ENCODE data around the gene CIAO1. TPM values are rescaled to one million over a fixed set of nuclear protein-coding genes. Genes with fewer than 3 reads are reported as not detected.
A peak's percentile ranks its signal among the peaks of the same experiment; 100 is the strongest.

The CIAO1 gene
- total and polyA plus RNA-seq, 2 donors (not counting 1 experiment from before 2014, with no cell fraction given) = 74.8 to 85.4 TPM

DNA sequence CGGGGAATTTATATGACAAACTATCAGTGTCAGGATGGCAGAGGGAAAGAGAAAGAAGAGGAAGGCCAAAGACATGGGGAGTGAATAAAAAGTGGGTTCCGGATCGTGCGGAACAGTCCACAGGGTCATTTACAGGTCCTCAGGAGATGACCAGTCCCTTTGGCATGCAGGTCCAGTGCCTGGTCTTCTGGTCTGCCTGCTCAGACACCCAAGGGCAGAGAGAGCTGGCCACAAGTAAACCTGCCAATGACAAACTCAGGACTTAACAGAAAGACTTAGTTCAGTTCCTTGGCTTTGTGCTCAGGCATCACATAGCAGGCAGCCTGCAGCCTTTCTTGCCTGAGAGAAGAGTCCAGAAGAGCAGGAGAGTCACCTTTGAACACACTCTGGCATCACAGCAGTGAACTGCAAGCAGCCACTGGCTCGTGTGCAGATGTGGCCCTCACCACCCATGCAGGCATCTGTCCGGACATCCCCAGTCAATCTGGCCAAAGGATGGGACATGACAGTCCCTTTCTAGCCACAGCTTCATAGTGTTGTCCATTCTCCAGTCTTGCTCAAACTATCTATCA lies 14.2 kb upstream of the CIAO1 start:
- H3K27ac ChIP-seq (ENCODE audit: low read length in 2 of 2) = no peak overlapping the region
- H3K27me3 Mint-ChIP-seq = no peaks in the 10 kb centered on the region
- ChIA-PET CTCF (no interaction called here), POLR2A (interaction anchor here (0.7 kb wide), 1 partner anchor 15 kb away, joined by 4 read pairs; no protein-coding TSS in a partner anchor)
- no peak overlapping the region for H3K4me3 Mint-ChIP-seq
- no peaks in the 10 kb centered on the region for H3K27me3 ChIP-seq (replicated peaks in 1 of 4; ENCODE audit: control extremely low read depth in 1 of 4, control insufficient read depth in 3 of 4, insufficient read depth in 4 of 4, low read length in 3 of 4)
- H3K9me3 Mint-ChIP-seq (ENCODE audit: insufficient read depth) = no peaks in the 10 kb centered on the region
- H3K4me1 ChIP-seq (ENCODE audit: control insufficient read depth in 2 of 2, insufficient read depth in 2 of 2, low read length in 2 of 2) = peaks cover 21 to 28% of the 10 kb centered on the region in 2 donors
- no peak for DNase-seq
- H3K4me3 ChIP-seq (ENCODE audit: control extremely low read depth in 1 of 5, extremely low read depth in 1 of 5, insufficient read depth in 1 of 5, low read depth in 2 of 5, low read length in 4 of 5) = no peak overlapping the region
- H3K9ac ChIP-seq (ENCODE audit: low read length) = no peak overlapping the region
- no peak for ATAC-seq (ENCODE audit: low read depth)
- no peak overlapping the region for H2AFZ ChIP-seq (ENCODE audit: insufficient read depth, low read depth, low read length, poor library complexity, severe bottlenecking)
- WGBS (ENCODE audit: insufficient coverage) = 93% methylated on average over 5 of the region's 6 CpGs
- no peak overlapping the region for H3K4me2 ChIP-seq (replicated peaks; ENCODE audit: low read depth, low read length, poor library complexity, severe bottlenecking)
- H3K9me3 ChIP-seq (ENCODE audit: control extremely low read depth in 1 of 3, control insufficient read depth in 2 of 3, insufficient read depth in 1 of 3, low read length in 2 of 3) = no peaks in the 10 kb centered on the region
- H3K4me1 Mint-ChIP-seq = peaks cover 24% of the 10 kb centered on the region
- intact Hi-C loops (cut with micrococcal nuclease) = no loop called here
- peak overlapping the region; percentile 32 for H3K27ac Mint-ChIP-seq
- peaks cover 31% of the 10 kb centered on the region for H3K79me2 ChIP-seq (ENCODE audit: control insufficient read depth, insufficient read depth, low read length)
- H4K20me1 ChIP-seq (ENCODE audit: control insufficient read depth, insufficient read depth, low read length, poor library complexity, severe bottlenecking) = no peaks in the 10 kb centered on the region
- no peak for TF ChIP-seq CTCF (IDR thresholded peaks at IDR 0.05)
- TF ChIP-seq EZH2 (IDR thresholded peaks at IDR 0.05; ENCODE audit: borderline replicate concordance, insufficient read depth, low read depth, low read length, poor library complexity, severe bottlenecking) = no peak
- H3K36me3 ChIP-seq (replicated peaks in 1 of 2; ENCODE audit: control extremely low read depth in 1 of 2, control insufficient read depth in 1 of 2, extremely low read depth in 1 of 2, insufficient read depth in 2 of 2, low read length in 1 of 2) = peaks cover 0 to 60% of the 10 kb centered on the region in 2 experiments

GRCh38 chr2:96252526-96252925 lies 13.5 kb upstream of the CIAO1 start:
- no peak overlapping the region for H3K4me3 Mint-ChIP-seq
- WGBS (ENCODE audit: insufficient coverage) = 100% methylated on average over 8 of the region's 8 CpGs
- H2AFZ ChIP-seq (ENCODE audit: insufficient read depth, low read depth, low read length, poor library complexity, severe bottlenecking) = no peak overlapping the region
- H3K9me3 ChIP-seq (ENCODE audit: control extremely low read depth in 1 of 3, control insufficient read depth in 2 of 3, insufficient read depth in 1 of 3, low read length in 2 of 3) = no peaks in the 10 kb centered on the region
- peaks cover 27 to 32% of the 10 kb centered on the region in 2 donors for H3K4me1 ChIP-seq (ENCODE audit: control insufficient read depth in 2 of 2, insufficient read depth in 2 of 2, low read length in 2 of 2)
- intact Hi-C loops (cut with micrococcal nuclease) = no loop called here
- H3K27me3 Mint-ChIP-seq = no peaks in the 10 kb centered on the region
- H3K9ac ChIP-seq (ENCODE audit: low read length) = no peak overlapping the region
- TF ChIP-seq CTCF (IDR thresholded peaks at IDR 0.05) = no peak
- no peak for TF ChIP-seq EZH2 (IDR thresholded peaks at IDR 0.05; ENCODE audit: borderline replicate concordance, insufficient read depth, low read depth, low read length, poor library complexity, severe bottlenecking)
- ChIA-PET POLR2A (interaction anchor here (0.7 kb wide), 1 partner anchor 15 kb away, joined by 4 read pairs; no protein-coding TSS in a partner anchor), CTCF (no interaction called here)
- H3K9me3 Mint-ChIP-seq (ENCODE audit: insufficient read depth) = no peaks in the 10 kb centered on the region
- H3K4me2 ChIP-seq (replicated peaks; ENCODE audit: low read depth, low read length, poor library complexity, severe bottlenecking) = no peak overlapping the region
- H3K79me2 ChIP-seq (ENCODE audit: control insufficient read depth, insufficient read depth, low read length) = peaks cover 38% of the 10 kb centered on the region
- DNase-seq (no peak), ATAC-seq (ENCODE audit: low read depth) (no peak)
- H3K4me1 Mint-ChIP-seq = peaks cover 27% of the 10 kb centered on the region
- H3K27ac Mint-ChIP-seq = no peak overlapping the region
- no peaks in the 10 kb centered on the region for H4K20me1 ChIP-seq (ENCODE audit: control insufficient read depth, insufficient read depth, low read length, poor library complexity, severe bottlenecking)
- H3K36me3 ChIP-seq (replicated peaks in 1 of 2; ENCODE audit: control extremely low read depth in 1 of 2, control insufficient read depth in 1 of 2, extremely low read depth in 1 of 2, insufficient read depth in 2 of 2, low read length in 1 of 2) = peaks cover 0 to 60% of the 10 kb centered on the region in 2 experiments
- no peaks in the 10 kb centered on the region for H3K27me3 ChIP-seq (replicated peaks in 1 of 4; ENCODE audit: control extremely low read depth in 1 of 4, control insufficient read depth in 3 of 4, insufficient read depth in 4 of 4, low read length in 3 of 4)
- no peak overlapping the region for H3K27ac ChIP-seq (ENCODE audit: low read length in 2 of 2)
- no peak overlapping the region for H3K4me3 ChIP-seq (ENCODE audit: control extremely low read depth in 1 of 5, extremely low read depth in 1 of 5, insufficient read depth in 1 of 5, low read depth in 2 of 5, low read length in 4 of 5)
